GOT3 (cell line): ENCODE results near the gene ARHGEF37.
"Not testable (repeated sequence)": the region's sequence is repeated elsewhere in the genome, so short reads cannot be mapped to it uniquely, and the experiment has no call there.

Experiments
- DNase-seq: peaks from one replicate; lab custom pipeline; 2025; ENCODE audit warnings: mixed read lengths; lab: John Stamatoyannopoulos, UW

ARHGEF37 gene, protein sequence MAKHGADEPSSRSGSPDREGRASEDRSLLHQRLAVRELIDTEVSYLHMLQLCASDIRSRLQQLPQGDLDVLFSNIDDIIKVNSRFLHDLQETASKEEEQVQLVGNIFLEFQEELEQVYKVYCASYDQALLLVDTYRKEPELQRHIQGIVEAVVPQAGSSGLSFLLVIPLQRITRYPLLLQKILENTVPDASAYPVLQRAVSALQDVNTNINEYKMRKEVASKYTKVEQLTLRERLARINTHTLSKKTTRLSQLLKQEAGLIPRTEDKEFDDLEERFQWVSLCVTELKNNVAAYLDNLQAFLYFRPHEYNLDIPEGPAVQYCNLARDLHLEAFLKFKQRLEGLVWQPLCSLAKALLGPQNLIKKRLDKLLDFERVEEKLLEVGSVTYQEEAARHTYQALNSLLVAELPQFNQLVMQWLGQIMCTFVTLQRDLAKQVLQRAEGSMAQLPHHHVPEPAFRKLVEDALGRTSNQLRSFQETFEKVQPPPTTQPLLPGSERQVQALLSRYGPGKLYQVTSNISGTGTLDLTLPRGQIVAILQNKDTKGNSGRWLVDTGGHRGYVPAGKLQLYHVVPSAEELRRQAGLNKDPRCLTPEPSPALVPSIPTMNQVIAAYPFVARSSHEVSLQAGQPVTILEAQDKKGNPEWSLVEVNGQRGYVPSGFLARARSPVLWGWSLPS

DNA sequence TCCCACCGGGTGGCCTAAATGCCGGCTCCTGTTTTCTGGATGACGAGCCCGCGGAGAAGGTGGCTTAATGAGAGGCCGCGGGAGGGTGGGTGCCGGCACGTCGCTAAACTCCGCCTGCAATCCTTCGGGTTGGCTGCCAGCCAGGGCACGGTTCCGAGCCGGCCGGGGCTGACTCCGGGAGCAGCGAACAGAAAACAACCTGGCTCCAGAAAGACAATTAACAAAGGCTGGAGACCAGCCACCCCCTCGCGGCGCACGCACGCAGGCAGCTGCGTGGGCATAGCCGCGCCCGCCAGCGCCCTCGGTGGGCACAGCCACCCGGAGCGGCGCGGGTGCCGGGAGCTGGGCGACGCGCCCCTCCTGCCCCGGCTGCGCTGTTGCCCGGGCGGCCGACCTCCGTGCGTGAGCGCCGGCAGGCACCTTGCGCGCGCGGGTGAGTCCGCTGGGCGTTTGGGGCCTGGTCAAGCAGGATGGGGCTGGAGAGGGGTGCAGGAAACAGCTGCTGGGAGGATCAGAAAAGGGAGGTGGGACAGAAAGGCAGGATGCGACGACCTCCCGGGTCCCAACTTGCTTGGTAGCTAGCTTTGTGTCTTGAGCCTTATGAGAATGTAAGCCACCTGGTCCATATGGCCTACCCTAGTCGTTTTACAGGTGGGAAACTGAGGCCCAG is at the start of gene ARHGEF37:
ARHGEF37 (plus strand) TSS at position 307 of the 670 bp plus-strand sequence. CDS start 16,272 bp downstream, outside the sequence.
- no peak for DNase-seq

DNA sequence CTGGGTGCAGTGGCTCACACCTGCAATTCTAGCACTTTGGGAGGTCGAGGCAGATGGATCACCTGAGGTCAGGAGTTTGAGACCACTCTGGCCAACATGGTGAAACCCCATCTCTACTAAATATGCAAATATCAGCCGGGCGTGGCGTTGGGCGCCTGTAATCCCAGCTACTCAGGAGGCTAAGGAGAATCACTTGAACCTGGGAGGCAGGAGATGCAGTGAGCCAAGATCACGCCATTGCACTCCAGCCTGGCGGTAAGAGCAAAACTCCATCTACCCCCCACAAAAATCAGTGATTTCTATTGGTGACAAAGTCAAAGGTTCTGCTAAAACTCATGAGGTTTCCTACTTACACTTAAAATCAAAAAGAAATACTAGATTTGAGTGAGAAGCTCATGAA is 48.9 kb upstream of the ARHGEF37 start:
- DNase-seq, result no peak

DNA sequence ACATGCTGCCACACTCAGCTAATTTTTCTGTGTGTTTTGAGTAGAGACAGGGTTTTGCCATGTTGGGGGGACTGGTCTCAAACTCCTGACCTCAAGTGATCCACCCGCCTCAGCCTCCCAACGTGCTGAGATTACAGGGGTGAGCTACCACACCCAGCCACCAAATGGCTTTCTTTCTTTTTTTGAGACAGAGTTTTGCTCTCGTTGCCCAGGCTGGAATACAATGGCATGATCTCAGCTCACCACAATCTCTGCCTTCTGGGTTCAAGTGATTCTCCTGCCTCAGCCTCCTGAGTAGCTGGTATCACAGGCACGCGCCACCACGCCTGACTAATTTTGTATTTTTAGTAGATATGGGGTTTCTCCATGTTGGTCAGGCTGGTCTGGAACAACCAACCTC is 45.5 kb upstream of the ARHGEF37 start:
- not testable (repeated sequence) for DNase-seq

DNA sequence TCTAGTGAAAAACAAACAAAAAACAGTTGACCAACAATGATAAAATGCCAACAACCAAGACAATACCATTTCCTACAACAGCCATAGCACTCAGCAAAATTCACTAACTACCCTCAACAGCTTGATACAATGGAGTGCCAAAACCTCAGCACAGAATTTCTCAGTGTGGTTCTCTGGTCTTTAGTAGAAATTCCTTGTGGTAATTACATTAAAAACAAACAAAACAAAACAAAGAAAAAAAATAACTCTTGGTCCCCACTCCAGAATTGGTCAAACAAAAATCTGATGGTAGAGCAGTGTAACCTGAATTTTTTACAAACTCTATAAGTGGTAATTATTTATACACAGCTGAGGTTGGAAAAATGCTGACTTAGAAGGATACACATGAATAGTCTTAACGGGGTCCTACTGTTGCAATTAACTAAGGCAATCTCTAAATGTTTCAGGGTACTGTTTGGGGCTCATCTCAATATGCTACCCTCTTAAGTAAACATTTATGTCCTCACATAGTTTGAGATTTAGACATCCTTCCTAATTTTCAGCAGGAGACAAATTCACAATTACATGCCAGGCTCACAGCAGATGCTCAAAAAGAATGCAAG is 43.8 kb upstream of the ARHGEF37 start:
- no peak for DNase-seq

DNA sequence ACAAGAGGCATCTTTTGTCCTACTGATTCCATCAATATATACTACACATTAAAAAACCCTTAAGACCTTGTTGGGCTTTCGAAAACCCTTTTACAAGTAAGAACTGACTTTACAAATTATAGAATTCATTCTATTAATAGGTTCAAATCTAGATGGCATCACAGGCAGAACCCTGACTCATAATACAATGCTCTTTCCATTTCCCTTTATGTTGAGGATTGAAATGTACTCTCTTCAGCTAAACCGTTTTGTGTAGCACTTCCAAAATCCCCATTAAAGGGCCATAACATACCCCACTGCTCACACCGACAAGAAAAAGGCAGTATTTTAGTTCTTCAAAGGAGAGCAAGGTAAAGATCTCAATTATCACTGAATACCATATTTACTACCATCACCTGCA is 41.2 kb upstream of the ARHGEF37 start:
- DNase-seq, result no peak

DNA sequence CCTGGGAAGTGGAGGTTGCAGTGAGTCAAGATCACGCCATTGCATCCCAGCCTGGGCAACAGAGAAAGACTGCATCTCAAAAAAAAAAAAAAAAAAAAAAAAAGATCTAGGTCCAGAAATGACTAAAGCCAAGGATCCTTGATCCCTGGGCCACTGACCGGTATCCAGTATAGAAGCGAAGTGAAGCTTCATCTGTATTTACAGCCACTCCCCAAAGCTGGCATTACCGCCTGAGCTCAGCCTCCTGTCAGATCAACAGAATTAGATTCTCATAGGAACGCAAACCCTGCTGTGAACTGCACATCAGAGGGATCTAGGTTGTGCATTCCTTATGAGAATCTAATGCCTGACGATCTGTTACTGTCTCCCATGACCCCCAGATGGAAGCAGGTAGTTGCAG is 39.4 kb upstream of the ARHGEF37 start:
- no peak for DNase-seq

DNA sequence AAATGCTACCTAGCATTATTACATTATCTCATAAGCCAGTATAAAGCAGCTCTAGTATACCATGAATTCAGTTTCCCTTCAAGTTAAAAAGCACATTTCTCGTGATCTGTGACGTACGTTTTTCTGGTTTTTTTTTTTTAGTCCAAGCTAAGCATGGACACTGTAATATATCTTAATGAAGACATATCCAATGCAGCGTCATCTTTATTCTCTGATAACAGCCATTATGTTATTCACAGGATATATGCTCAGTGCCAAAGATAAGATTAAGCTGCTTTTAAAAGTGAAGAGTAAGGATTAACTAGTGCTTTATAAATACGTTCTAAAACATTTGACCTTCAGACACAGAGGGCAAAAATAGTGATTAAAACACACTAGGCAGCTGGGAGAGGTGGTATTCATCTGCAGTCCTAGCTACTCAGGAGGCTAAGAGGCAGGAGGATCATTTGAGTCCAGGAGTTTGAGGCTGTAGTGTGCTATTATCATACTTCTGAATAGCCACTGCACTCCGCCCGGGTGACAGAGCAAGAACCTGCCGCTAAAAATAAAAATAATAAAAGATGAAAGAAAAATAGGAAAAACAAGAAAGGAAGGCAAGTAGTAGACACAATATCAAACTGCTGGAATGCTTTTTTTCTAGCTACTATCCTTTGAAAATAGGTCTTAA is 37.8 kb upstream of the ARHGEF37 start:
- DNase-seq, result no peak

DNA sequence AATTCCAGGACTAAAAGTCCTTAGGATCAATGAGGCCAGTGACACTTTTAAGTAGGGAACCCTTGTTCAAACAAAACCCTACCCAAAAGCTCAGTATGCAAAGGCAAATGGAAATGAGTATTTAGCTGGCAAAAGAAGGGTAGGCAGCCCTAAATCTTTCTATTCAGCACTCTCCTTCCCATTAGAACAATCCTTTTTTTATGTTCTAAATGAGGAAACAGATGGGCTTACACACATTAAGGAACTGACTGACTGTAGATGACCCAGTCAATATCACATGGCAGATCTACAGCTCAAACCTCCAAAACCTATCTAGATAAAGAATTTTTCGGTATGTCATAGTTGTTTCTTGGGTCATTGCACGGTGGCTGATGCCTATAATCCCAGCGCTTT is 37.3 kb upstream of the ARHGEF37 start:
- no peak for DNase-seq

DNA sequence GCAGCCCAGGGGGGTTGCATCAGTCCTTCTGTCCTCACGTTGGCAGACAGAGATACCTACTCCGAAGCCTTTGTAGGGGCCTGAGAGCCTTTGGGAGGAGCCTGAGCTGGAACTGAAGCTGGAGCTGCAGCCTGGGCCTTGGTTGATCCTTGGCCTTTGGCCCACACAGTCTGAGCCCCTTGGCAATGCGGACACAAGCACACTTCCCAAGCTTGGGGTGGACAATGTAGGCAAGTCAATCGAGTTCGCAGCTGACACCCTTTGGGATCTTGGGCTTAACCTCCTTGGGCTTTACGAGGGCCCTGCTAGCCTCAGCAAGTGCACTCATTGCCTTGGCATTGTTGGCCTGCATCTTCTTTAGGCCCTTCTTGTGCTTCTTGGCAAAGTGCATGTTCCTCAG is 36.0 kb upstream of the ARHGEF37 start:
- no peak for DNase-seq

DNA sequence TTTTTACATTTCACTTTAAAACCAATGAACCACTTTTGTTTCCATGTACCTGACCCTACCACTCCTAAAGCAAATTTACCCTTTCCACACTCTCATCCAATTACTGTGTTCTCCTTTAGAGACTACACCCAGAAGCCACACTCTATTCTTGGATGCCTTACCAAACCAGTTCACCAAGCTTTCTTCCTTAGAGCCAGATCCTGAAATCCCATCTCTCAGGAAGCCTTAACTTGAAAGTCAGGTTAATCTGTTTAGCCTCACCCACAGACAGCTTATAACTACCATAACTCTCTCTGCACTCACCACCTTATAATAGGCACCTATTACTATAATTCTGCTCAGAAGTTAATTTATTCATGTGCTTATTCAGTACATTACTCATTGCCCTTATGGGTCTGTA is 34.3 kb upstream of the ARHGEF37 start:
- DNase-seq, result no peak

DNA sequence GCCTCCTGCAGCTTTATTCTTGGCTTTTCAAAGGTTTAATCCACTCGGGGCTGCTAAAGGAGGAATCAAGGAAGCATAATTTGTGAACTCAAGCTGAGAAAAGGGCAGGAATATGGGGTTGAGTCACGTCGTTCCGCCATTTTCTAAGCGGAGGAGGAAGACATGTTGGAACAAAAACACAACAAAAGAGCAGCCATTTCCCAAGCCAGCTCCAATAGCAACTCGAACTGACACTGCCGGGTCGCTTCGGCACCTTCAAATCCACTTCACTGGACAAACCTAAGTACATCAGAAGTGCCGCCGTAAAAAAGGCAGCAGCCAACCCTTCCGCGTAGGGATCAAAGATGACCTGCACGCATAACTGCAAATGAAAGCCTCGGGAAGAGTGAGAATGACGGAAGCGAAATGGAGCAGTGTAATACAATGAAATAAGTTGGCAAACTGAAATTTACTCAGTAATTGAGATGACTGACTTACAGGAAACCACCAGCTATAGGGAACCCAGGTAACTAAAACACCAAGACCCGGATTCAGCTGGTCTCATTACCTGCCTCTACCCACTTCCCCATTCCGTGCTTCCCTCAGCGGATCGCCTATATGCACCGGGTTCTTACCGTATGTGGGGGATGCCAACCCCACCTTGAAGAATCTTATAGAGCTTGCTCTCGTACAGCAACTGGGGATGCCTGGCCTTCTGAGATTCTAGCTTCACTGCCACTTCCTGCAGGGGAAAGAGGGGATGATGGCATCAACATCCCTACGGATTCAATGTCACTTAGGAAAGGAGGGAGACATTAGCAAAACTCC is 31.6 kb upstream of the ARHGEF37 start:
- no peak for DNase-seq

DNA sequence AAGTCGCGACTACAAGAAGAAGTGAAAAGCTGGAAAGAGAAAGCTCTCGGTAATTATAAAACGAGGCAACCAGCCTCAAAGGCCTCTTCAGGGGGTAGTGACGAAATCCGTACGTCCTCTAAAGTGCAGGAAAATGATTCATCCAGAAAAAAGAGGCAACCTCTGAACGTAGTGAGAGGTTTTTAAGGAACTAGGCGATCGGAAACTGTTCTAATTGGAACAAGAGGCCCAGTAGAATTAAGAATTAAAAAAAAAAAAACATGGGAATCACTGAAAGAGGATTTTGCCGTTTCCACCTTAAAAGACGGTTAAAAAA is 31.1 kb upstream of the ARHGEF37 start:
- no peak for DNase-seq

DNA sequence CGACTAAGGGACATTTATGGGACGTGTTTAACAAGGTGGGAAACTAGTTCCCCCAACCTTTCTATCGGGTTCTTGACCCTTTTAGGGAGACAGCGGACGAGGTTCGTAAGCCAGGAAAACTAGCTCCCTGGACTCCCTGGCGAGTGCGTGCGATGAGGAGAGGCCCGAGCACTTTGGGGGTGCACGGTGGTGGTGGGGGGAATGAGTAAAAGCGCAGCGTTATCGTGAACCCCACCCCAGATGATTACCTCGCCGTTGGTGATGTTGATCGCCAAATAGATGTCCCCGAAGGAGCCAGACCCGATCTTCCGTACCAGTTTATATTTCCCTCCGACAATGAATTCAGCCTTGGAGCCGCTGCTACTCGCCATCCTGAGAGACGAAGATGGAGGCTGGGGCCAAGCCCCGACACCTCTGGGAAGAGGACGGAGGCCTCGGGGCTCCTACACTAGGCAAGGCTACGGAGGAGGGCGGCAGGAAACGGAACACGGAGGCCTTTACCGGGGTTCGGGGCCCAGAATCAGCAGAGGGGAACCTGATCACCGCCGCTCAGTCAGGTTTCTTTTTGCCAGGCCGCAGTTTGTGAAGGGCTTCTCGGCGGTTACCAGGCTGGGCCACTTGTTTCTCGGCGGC is 30.6 kb upstream of the ARHGEF37 start:
- DNase-seq, result no peak

DNA sequence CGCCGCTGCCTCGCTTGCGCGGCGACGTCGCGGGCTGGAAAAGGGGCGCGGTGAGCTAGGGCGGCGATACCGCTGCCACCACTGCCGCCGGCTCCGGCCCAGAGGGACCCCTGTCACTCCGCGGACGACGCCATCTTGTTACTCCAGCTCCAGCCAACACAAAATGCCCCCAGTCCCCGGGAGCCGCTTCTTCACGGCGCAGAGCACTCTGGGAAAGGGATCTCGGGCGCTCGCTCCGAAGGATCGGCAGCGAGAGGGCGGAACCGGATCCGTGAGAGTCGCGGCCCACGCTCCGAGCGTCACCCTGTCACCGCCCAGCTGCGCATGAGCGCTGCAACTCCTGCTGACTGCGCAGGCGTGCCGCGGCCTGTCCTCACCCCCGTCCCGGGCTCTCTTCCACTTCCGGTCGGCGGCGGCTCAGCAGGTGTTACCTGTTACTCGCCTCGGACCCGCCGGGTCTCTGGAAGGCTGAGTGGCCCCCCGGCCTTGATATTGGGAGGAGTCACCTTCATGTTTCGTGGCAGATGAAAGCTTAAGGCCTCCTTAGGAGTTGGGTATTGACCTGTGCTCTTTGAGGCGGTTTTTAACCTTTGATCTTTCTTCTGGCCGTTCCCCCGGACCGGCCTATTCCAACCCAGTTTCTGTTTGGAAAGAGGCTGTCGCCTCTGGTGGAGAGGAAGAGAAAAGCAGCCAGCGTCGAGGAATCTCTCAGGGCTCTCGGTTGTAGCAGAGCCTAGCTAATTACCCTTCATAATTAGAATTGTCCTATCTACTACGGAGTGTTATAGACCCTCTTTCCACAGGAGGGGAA is 29.9 kb upstream of the ARHGEF37 start, which contains the start of gene CSNK1A1:
CSNK1A1 (minus strand) TSS at position 213 of the 811 bp plus-strand sequence. CDS start 475 bp downstream, outside the sequence.
- DNase-seq, result peak; percentile 97

DNA sequence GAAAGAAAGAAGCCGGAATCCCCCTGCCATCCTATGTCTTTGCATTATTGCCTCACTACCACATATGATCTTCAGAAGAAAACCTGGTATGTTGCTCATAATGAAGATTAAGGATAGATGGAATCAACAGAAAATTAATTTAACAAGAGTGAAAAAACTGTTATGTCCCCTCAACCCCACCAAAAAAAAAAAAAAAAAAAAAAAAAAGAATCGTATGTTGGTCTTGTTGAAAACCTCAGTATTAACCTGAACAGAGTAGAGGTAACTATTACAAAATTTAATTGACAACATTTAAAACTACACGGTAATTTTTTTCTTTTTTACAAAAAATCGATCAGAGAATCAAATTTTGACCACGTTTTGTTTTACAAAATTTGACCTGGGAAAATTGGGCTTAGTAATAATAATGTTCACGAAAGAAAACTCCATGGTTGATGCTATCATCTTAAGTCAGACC is 29.2 kb upstream of the ARHGEF37 start:
- DNase-seq, result no peak

DNA sequence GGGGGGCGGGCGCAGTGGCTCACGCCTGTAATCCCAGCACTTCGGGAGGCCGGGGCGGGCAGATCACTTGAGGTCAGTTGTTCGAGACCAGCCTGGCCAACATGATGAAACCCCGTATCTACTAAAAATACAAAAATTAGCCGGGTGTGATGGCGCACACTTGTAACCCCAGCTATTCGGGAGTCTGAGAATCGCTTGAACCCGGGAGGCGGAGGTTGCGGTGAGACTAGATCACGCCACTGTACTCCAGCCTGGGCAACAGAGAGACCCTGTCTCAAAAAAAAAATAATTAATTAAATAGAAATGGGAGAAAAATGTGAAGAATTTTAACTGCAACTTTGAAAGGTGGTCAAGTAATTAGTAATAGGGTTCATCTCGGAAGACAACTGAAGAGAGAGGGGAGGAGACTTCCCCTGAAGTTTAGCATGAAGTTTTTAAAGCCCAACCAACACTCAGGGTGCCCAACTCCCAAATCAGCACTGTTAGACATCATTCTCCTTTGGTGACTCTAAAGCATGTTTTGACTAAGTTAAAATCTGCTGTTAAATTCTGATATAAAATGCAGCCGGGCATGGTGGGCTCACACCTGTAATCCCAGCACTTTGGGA is 28.6 kb upstream of the ARHGEF37 start:
- no peak for DNase-seq

DNA sequence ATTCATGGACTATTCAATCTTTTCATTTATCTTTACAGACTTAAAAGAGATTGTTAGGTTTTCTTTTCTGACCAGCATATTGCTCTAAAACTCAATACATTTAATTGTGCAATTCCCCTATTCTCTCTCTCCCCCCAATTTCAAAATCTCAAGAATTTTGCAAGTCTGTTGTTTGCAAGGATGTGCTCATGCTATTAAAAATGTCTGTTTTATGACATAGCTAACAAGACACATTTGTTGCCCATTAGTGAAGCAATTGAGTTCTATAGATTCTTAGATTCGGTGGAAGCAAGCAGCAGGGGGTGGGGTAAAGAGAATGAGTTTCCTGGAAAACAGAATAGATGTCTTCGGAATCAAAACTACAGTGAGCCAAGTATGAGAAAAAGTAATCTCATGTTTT is 21.6 kb upstream of the ARHGEF37 start:
- no peak for DNase-seq

DNA sequence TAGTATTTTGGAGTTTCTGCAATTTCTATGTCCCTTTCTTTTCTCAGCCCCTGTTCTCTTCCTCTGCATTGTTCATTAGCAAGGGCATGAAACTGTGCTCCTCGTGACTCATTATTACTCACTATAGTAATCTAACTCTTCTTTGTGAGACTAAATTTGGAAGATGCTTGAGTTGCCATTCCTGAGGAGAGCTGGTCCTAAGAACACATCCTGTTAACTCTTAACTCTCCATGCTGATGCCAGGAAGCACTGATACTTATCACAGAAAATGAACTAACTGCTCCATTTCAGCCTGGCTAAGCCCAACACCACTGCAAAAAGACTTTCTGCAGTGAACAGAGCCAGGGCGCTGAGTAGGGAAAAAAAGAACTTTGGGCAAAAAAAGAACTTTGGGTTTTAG is 19.4 kb upstream of the ARHGEF37 start:
- no peak for DNase-seq

DNA sequence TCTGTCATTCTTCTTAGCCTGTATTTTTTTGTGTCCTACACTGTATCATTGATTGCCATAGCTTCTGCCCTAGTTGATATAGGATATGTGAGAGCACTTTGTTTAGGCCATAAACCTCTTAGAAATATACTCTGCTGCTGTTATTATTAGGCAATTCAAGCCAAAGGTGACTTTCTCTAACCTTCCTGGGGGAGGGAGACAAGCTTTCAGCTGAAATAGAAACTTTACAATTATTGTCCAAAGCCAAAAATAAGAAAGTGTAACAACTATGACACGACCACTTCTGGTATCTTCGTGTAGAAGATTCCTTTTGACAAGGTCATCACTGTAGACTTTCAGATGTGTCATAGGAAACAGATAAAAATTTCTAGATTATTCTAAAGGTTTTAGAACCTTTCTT is 17.8 kb upstream of the ARHGEF37 start:
- DNase-seq, result no peak
